Thoracic aorta (tissue), 2 donors: ENCODE data around the gene NUP107. TPM values are rescaled to one million over a fixed set of nuclear protein-coding genes. Genes with fewer than 3 reads are reported as not detected.
A peak's percentile ranks its signal among the peaks of the same experiment; 100 is the strongest.
"Not testable (repeated sequence)": the region's sequence is repeated elsewhere in the genome, so short reads cannot be mapped to it uniquely, and the experiment has no call there.

Source experiments
- ATAC-seq: fragments of 150-250 bp; one replicate; pipeline ENCODE4 v1.8.0; 2017; ENCODE audit warnings: low read depth; ENCODE audit not compliant: insufficient number of reproducible peaks, low FRiP score
- DNase-seq: peaks from one replicate; pipeline ENCODE4 v3.0.0-alpha.2; 2020; ENCODE audit warnings: low spot score
- H3K27ac ChIP-seq, 2 donors: fragments of 200-600 bp; sonication (generic); 1 replicate in 1 of 2; 2 replicates in 1 of 2; pipeline ENCODE4 v1.5.1; 2016; ENCODE audit warnings: mild to moderate bottlenecking in 2 of 2, moderate library complexity in 2 of 2
- H3K27me3 ChIP-seq: fragments of 200-600 bp; sonication (generic); replicated peaks from 2 replicates; pipeline ENCODE4 v1.6.0; 2016; ENCODE audit warnings: mild to moderate bottlenecking; ENCODE audit not compliant: insufficient read depth
- H3K36me3 ChIP-seq: fragments of 200-600 bp; sonication (generic); one replicate; pipeline ENCODE4 v1.5.1; 2016
- H3K4me1 ChIP-seq, 2 donors: fragments of 200-600 bp; sonication (generic); 1 replicate in 1 of 2; 2 replicates in 1 of 2; pipeline versions ENCODE4 v1.5.1 to v1.6.0; 2016; ENCODE audit warnings: low read depth in 2 of 2, mild to moderate bottlenecking in 1 of 2; ENCODE audit not compliant: control insufficient read depth in 1 of 2
- H3K4me3 ChIP-seq: fragments of 200-600 bp; sonication (generic); 2 replicates; pipeline ENCODE4 v1.5.1; 2016; ENCODE audit warnings: mild to moderate bottlenecking
- H3K9me3 ChIP-seq: fragments of 200-600 bp; sonication (generic); 2 replicates; pipeline ENCODE4 v1.5.1; 2016
- total RNA-seq, 2 donors: library from RNA; depleted of rRNA; stranded (reverse); fragments of >200 nt; gene quantifications; one replicate each; pipeline versions ENCODE4 v1.1.0 to v1.2.3, GENCODE V29; 2016
- TF ChIP-seq, protein P1 (sequence below): fragments of 200-600 bp; sonication (generic); IDR thresholded peaks from one replicate; pipeline ENCODE4 v1.5.1; 2019; ENCODE audit warnings: antibody characterized with exemption

The NUP107 gene
- total RNA-seq, result 10 to 100 TPM; 28.0 to 45.4 TPM

GRCh38 chr12:68686595-68687521 lies at the start of gene NUP107:
NUP107 (plus strand) TSS chr12:68686978; CDS start chr12:68687066, 88 bp downstream.
- DNase-seq (peak; percentile 98), ATAC-seq (peak; percentile 97)
- TF ChIP-seq, protein P1, sequence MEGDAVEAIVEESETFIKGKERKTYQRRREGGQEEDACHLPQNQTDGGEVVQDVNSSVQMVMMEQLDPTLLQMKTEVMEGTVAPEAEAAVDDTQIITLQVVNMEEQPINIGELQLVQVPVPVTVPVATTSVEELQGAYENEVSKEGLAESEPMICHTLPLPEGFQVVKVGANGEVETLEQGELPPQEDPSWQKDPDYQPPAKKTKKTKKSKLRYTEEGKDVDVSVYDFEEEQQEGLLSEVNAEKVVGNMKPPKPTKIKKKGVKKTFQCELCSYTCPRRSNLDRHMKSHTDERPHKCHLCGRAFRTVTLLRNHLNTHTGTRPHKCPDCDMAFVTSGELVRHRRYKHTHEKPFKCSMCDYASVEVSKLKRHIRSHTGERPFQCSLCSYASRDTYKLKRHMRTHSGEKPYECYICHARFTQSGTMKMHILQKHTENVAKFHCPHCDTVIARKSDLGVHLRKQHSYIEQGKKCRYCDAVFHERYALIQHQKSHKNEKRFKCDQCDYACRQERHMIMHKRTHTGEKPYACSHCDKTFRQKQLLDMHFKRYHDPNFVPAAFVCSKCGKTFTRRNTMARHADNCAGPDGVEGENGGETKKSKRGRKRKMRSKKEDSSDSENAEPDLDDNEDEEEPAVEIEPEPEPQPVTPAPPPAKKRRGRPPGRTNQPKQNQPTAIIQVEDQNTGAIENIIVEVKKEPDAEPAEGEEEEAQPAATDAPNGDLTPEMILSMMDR, result peak; percentile 25
- peaks cover 5% of the 10 kb centered on the region for H3K36me3 ChIP-seq
- H3K4me1 ChIP-seq, result peaks cover 11 to 14% of the 10 kb centered on the region in 2 donors
- peak within 1 kb of the TSS; percentile 99 for H3K4me3 ChIP-seq
- peak within 1 kb of the TSS; percentile 80 to 87 for H3K27ac ChIP-seq
- H3K9me3 ChIP-seq, result no peaks in the 10 kb centered on the region
- H3K27me3 ChIP-seq, result no peaks in the 10 kb centered on the region

GRCh38 chr12:68637439-68637838 lies 49.3 kb upstream of the NUP107 start:
- not testable (repeated sequence) for H3K4me3 ChIP-seq, DNase-seq, ATAC-seq, H3K27me3 ChIP-seq, H3K9me3 ChIP-seq, H3K36me3 ChIP-seq, H3K27ac ChIP-seq
- H3K4me1 ChIP-seq, result peaks cover 38 to 75% of the 10 kb centered on the region in 2 donors

GRCh38 chr12:68638171-68638570 lies 48.6 kb upstream of the NUP107 start:
- Histone ChIP-seq H3K9me3 (no peaks in the 10 kb centered on the region), H3K27me3 (no peaks in the 10 kb centered on the region), H3K4me1 (peaks cover 38 to 73% of the 10 kb centered on the region in 2 donors), H3K36me3 (no peaks in the 10 kb centered on the region), H3K4me3 (no peak overlapping the region), H3K27ac (no peak overlapping the region)
- ATAC-seq, result no peak
- no peak for DNase-seq
- TF ChIP-seq, protein P1, result no peak

DNA sequence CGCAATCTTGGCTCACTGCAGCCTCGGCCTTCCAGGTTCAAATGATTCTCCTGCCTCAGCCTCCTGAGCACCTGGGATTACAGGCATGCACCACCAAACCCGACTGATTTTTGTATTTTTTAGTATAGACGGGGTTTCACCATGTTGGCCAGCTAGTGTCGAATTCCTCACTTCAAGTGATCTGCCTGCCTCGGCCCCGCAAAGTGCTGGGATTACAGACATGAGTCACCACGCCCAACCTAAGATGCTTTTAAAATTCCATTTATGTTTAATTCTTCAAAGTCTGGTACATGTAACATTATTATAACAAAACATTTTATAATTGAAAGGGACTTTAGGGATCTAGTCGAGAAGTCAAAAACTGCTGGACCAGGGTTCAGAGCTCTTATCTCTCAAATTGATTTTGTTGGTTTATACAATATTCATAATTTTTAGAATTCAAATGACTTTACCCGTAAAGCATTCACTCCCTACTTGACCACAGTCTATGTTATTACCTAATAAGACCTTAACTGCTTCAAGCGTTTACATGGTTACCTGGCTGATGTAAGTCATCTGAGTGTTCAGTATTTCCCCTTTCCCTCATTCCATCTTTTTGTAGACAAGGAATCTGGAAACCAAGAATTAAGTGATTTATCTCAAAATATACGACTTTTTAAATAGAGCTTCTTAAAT lies 47.9 kb upstream of the NUP107 start:
- Histone ChIP-seq H3K36me3 (no peaks in the 10 kb centered on the region), H3K4me3 (no peak overlapping the region), H3K27ac (no peak overlapping the region), H3K9me3 (no peaks in the 10 kb centered on the region), H3K4me1 (peaks cover 34 to 80% of the 10 kb centered on the region in 2 donors), H3K27me3 (no peaks in the 10 kb centered on the region)
- ATAC-seq (no peak), DNase-seq (no peak)
- TF ChIP-seq, protein P1, result no peak

DNA sequence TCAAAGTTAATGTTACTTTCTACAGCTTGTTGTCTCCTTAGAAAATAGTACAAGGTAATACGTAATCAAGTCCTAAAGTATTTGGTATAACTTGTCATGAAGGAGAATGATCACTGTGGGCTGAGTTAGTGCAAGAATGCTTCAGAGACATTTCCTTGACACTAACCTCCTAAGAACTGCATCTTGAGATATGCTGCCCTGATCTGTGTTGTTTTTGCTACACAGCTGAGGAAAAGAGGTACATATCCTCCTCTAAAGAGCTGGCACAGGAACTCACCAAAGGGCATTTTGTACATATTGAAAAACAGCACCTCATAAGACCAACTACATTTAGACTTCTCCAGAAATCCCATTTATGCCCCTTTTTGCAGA lies 47.4 kb upstream of the NUP107 start:
- no peaks in the 10 kb centered on the region for H3K27me3 ChIP-seq
- no peak for DNase-seq
- H3K4me1 ChIP-seq, result peaks cover 30 to 81% of the 10 kb centered on the region in 2 donors
- no peaks in the 10 kb centered on the region for H3K36me3 ChIP-seq
- ATAC-seq, result no peak
- no peaks in the 10 kb centered on the region for H3K9me3 ChIP-seq
- no peak overlapping the region for H3K4me3 ChIP-seq
- H3K27ac ChIP-seq, result no peak overlapping the region
- TF ChIP-seq, protein P1, result no peak
